ENCODE data around the gene HIF3A. TPM values are rescaled to one million over a fixed set of nuclear protein-coding genes. Genes with fewer than 3 reads are reported as not detected.
"Not testable (repeated sequence)": the region's sequence is repeated elsewhere in the genome, so short reads cannot be mapped to it uniquely, and the experiment has no call there.

Gene HIF3A
- total RNA-seq, 3 donors from 2014 or later = 4.9 to 96.1 (median 19.0) TPM

- ATAC-seq (no peak), DNase-seq (no peak)
- Histone ChIP-seq H3K4me3 (no peak overlapping the region), H3K9me3 (no peaks in the 10 kb centered on the region), H3K36me3 (ENCODE audit: low read depth) (no peaks in the 10 kb centered on the region), H3K4me1 (ENCODE audit: low read depth) (peaks cover 11% of the 10 kb centered on the region)
- intact Hi-C loops (cut with DNase I, micrococcal nuclease) = no loop called here
- TF ChIP-seq, protein P1, sequence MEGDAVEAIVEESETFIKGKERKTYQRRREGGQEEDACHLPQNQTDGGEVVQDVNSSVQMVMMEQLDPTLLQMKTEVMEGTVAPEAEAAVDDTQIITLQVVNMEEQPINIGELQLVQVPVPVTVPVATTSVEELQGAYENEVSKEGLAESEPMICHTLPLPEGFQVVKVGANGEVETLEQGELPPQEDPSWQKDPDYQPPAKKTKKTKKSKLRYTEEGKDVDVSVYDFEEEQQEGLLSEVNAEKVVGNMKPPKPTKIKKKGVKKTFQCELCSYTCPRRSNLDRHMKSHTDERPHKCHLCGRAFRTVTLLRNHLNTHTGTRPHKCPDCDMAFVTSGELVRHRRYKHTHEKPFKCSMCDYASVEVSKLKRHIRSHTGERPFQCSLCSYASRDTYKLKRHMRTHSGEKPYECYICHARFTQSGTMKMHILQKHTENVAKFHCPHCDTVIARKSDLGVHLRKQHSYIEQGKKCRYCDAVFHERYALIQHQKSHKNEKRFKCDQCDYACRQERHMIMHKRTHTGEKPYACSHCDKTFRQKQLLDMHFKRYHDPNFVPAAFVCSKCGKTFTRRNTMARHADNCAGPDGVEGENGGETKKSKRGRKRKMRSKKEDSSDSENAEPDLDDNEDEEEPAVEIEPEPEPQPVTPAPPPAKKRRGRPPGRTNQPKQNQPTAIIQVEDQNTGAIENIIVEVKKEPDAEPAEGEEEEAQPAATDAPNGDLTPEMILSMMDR (IDR thresholded peaks at IDR 0.05) = no peak
Observed at GRCh38 chr19:46306501-46306900, 9.7 kb downstream of the HIF3A start.

GRCh38 chr19:46308510-46308909 lies 11.7 kb downstream of the HIF3A start:
- Histone ChIP-seq H3K36me3 (ENCODE audit: low read depth) (no peaks in the 10 kb centered on the region), H3K4me1 (ENCODE audit: low read depth) (peaks cover 1% of the 10 kb centered on the region), H3K4me3 (no peak overlapping the region), H3K9me3 (no peaks in the 10 kb centered on the region)
- ATAC-seq (no peak), DNase-seq (no peak)
- TF ChIP-seq, protein P1 (IDR thresholded peaks at IDR 0.05) = no peak
- intact Hi-C loops (cut with DNase I, micrococcal nuclease) = no loop called here

DNA sequence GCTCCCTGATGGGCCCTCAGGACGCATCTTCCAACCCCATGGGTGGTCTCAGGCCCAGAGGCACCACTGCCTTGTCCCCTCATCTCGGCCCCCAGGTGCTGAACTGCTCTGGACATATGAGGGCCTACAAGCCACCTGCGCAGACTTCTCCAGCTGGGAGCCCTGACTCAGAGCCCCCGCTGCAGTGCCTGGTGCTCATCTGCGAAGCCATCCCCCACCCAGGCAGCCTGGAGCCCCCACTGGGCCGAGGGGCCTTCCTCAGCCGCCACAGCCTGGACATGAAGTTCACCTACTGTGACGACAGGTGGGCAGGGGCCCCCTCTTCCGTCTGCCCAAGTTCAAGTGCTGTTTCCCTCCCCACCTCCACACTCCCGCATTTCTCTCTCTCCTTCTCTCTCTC lies 12.2 kb downstream of the HIF3A start:
- no peak for ATAC-seq
- Histone ChIP-seq H3K4me3 (no peak overlapping the region), H3K4me1 (ENCODE audit: low read depth) (no peaks in the 10 kb centered on the region), H3K36me3 (ENCODE audit: low read depth) (no peaks in the 10 kb centered on the region), H3K9me3 (no peaks in the 10 kb centered on the region)
- intact Hi-C loops (cut with DNase I, micrococcal nuclease) = no loop called here
- TF ChIP-seq, protein P1 (IDR thresholded peaks at IDR 0.05) = no peak
- no peak for DNase-seq

GRCh38 chr19:46311444-46311843 lies 14.6 kb downstream of the HIF3A start:
- Histone ChIP-seq H3K4me3 (no peak overlapping the region), H3K9me3 (no peaks in the 10 kb centered on the region), H3K36me3 (ENCODE audit: low read depth) (no peaks in the 10 kb centered on the region), H3K4me1 (ENCODE audit: low read depth) (no peaks in the 10 kb centered on the region)
- DNase-seq (no peak), ATAC-seq (no peak)
- intact Hi-C loops (cut with DNase I, micrococcal nuclease) = no loop called here
- TF ChIP-seq, protein P1 (IDR thresholded peaks at IDR 0.05) = no peak

GRCh38 chr19:46313540-46314469 lies 17.0 kb downstream of the HIF3A start:
- ATAC-seq (peak; percentile 76), DNase-seq (peak in 2 of 3 donors; percentile 58 to 66)
- H3K9me3 ChIP-seq; intact Hi-C loops (cut with DNase I, micrococcal nuclease); H3K36me3 ChIP-seq (ENCODE audit: low read depth); H3K4me1 ChIP-seq (ENCODE audit: low read depth); H3K4me3 ChIP-seq: not testable (repeated sequence)

DNA sequence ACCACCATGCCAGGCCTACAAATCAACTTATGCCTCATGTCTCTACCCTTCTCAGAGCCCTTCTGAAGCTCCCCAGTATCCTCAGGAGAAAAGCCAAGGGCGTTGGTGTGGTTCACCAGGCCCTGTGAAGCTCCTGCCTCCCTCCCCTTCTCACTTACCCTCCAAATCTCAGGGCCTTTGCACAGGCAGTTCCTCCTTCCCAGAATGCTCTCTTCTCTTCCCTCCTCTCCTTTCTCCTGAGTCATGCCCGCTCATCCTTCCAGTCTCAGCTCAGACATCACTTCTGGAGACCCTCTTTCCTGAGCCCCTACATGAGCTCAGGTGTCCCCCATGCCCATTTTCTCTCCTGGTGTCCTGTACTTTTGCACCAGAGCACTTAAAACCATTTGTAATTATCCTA lies 20.5 kb downstream of the HIF3A start:
- DNase-seq = no peak
- Histone ChIP-seq H3K36me3 (ENCODE audit: low read depth) (no peaks in the 10 kb centered on the region), H3K9me3 (no peaks in the 10 kb centered on the region), H3K4me1 (ENCODE audit: low read depth) (no peaks in the 10 kb centered on the region), H3K4me3 (no peak overlapping the region)
- TF ChIP-seq, protein P1 (IDR thresholded peaks at IDR 0.05) = no peak
- intact Hi-C loops (cut with DNase I, micrococcal nuclease) = no loop called here
- no peak for ATAC-seq

All from mucosa of descending colon (tissue), 3 donors.